Left ventricle myocardium inferior (tissue), 1 donor: Measurements from ENCODE around the gene MTX2. TPM values are rescaled to one million over a fixed set of nuclear protein-coding genes. Genes with fewer than 3 reads are reported as not detected.

ENCODE experiments used
- DNase-seq: peaks from one replicate; pipeline ENCODE4 v3.0.0-alpha.2; 2020
- H3K27ac ChIP-seq: fragments of 200-600 bp; replicated peaks from 2 replicates; pipeline ENCODE4 v1.8.0; 2021
- H3K27me3 ChIP-seq: fragments of 200-600 bp; 2 replicates; pipeline ENCODE4 v1.8.0; 2021; ENCODE audit warnings: low read depth
- H3K36me3 ChIP-seq: fragments of 200-600 bp; 2 replicates; pipeline ENCODE4 v1.8.0; 2021
- H3K4me1 ChIP-seq: fragments of 200-600 bp; 2 replicates; pipeline ENCODE4 v1.8.0; 2021
- H3K4me3 ChIP-seq: fragments of 200-600 bp; 2 replicates; pipeline ENCODE4 v1.8.0; 2021; ENCODE audit warnings: mild to moderate bottlenecking, moderate library complexity
- H3K9me3 ChIP-seq: fragments of 200-600 bp; replicated peaks from 2 replicates; pipeline ENCODE4 v1.8.0; 2021
- intact Hi-C: fragments of 100-400 bp; cut with micrococcal nuclease; formaldehyde crosslinking; loops from one replicate; pipeline ENCODE4 v1.11.0; 2022
- total RNA-seq: library from RNA; stranded (reverse); fragmentation: NEBNext Ultra II Directional; extraction: Animal tissue kit (Norgen Biotek cat#: 25700); gene quantifications from one replicate; pipeline ENCODE4 v1.2.1, GENCODE V29; 2021
- TF ChIP-seq, protein P1 (sequence below): fragments of 200-600 bp; IDR thresholded peaks from 2 replicates; pipeline ENCODE4 v1.8.0; 2021; ENCODE audit warnings: antibody characterized with exemption, mild to moderate bottlenecking, borderline replicate concordance
- donor health status: DM: no; HTN: yes; CAD: no; lungs with severe emphysema.

MTX2 gene
- total RNA-seq, 1 donor from 2014 or later = 52.0 TPM

DNA sequence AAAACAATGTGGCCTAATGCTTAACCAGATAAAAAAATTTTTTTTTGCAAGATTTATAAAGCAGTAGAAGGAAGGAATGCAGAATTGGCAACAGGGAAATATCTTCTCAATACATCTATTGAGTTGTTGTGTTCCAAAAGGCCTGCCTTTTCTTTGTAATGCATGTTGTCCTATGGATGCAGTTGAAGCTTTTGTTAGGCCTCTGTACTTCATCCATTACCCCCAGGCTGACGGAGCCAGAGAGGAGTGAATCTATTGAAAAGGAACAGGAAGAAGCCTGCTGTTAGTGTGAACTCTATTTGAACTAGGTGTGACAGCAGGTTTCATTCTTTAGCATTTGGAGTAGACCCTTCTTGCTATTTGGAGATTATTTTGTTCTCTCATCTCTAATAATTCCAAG, 56.5 kb downstream of the MTX2 start:
- Histone ChIP-seq H3K36me3 (peaks cover 21% of the 10 kb centered on the region), H3K27me3 (no peaks in the 10 kb centered on the region), H3K9me3 (no peaks in the 10 kb centered on the region), H3K4me3 (no peak overlapping the region), H3K4me1 (peaks cover 15% of the 10 kb centered on the region), H3K27ac (no peak overlapping the region)
- DNase-seq = no peak
- intact Hi-C loops = no loop called here
- TF ChIP-seq, protein P1, sequence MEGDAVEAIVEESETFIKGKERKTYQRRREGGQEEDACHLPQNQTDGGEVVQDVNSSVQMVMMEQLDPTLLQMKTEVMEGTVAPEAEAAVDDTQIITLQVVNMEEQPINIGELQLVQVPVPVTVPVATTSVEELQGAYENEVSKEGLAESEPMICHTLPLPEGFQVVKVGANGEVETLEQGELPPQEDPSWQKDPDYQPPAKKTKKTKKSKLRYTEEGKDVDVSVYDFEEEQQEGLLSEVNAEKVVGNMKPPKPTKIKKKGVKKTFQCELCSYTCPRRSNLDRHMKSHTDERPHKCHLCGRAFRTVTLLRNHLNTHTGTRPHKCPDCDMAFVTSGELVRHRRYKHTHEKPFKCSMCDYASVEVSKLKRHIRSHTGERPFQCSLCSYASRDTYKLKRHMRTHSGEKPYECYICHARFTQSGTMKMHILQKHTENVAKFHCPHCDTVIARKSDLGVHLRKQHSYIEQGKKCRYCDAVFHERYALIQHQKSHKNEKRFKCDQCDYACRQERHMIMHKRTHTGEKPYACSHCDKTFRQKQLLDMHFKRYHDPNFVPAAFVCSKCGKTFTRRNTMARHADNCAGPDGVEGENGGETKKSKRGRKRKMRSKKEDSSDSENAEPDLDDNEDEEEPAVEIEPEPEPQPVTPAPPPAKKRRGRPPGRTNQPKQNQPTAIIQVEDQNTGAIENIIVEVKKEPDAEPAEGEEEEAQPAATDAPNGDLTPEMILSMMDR = no peak

DNA sequence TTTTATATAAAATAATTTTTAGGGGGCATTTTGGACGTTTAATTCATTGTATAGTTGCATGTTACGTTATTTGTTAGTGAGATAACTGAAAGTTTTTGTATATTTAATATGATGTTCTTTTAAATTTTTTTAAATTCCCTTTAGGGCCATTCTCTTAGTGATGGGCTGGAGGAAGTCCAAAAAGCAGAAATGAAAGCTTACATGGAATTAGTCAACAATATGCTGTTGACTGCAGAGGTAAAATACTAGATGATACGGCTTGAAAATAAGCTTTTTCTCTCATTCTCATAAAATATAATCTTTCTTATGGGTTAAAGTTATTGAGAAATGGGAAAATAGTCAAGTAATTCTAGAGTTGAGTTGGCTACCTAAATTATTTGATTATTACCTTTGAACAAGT, 58.9 kb downstream of the MTX2 start:
- TF ChIP-seq, protein P1 = no peak
- no peak for DNase-seq
- peaks cover 22% of the 10 kb centered on the region for H3K36me3 ChIP-seq
- H3K4me3 ChIP-seq = no peak overlapping the region
- H3K27me3 ChIP-seq = no peaks in the 10 kb centered on the region
- H3K27ac ChIP-seq = no peak overlapping the region
- intact Hi-C loops = no loop called here
- no peaks in the 10 kb centered on the region for H3K9me3 ChIP-seq
- peaks cover 8% of the 10 kb centered on the region for H3K4me1 ChIP-seq

GRCh38 chr2:176330612-176331011, 61.4 kb downstream of the MTX2 start:
- Histone ChIP-seq H3K4me1 (peaks cover 8% of the 10 kb centered on the region), H3K4me3 (no peak overlapping the region), H3K27me3 (no peaks in the 10 kb centered on the region), H3K36me3 (peaks cover 22% of the 10 kb centered on the region), H3K9me3 (no peaks in the 10 kb centered on the region), H3K27ac (no peak overlapping the region)
- TF ChIP-seq, protein P1 = no peak
- no peak for DNase-seq
- intact Hi-C loops = no loop called here

GRCh38 chr2:176331646-176332045, 62.4 kb downstream of the MTX2 start:
- H3K27ac ChIP-seq = no peak overlapping the region
- H3K36me3 ChIP-seq = peaks cover 25% of the 10 kb centered on the region
- peaks cover 8% of the 10 kb centered on the region for H3K4me1 ChIP-seq
- H3K4me3 ChIP-seq = no peak overlapping the region
- H3K9me3 ChIP-seq = no peaks in the 10 kb centered on the region
- H3K27me3 ChIP-seq = no peaks in the 10 kb centered on the region
- TF ChIP-seq, protein P1 = no peak
- intact Hi-C loops = no loop called here
- DNase-seq = no peak

GRCh38 chr2:176334729-176335128, 65.5 kb downstream of the MTX2 start:
- Histone ChIP-seq H3K27ac (no peak overlapping the region), H3K9me3 (no peaks in the 10 kb centered on the region), H3K4me1 (peaks cover 8% of the 10 kb centered on the region), H3K27me3 (no peaks in the 10 kb centered on the region), H3K4me3 (no peak overlapping the region), H3K36me3 (peaks cover 33% of the 10 kb centered on the region)
- TF ChIP-seq, protein P1 = no peak
- no peak for DNase-seq
- intact Hi-C loops = no loop called here

- Histone ChIP-seq H3K27me3 (no peaks in the 10 kb centered on the region), H3K9me3 (no peaks in the 10 kb centered on the region), H3K4me3 (no peak overlapping the region), H3K27ac (no peak overlapping the region), H3K4me1 (no peaks in the 10 kb centered on the region), H3K36me3 (peaks cover 27% of the 10 kb centered on the region)
- intact Hi-C loops = no loop called here
- DNase-seq = no peak
- TF ChIP-seq, protein P1 = no peak
Measured at GRCh38 chr2:176338395-176338794, 69.2 kb downstream of the MTX2 start.
